Measurements from ENCODE around the gene POLR1A. TPM values are rescaled to one million over a fixed set of nuclear protein-coding genes. Genes with fewer than 3 reads are reported as not detected.

POLR1A gene
- total and polyA plus RNA-seq, 9 donors, result 4.7 to 43.9 (median 23.1) TPM

DNA sequence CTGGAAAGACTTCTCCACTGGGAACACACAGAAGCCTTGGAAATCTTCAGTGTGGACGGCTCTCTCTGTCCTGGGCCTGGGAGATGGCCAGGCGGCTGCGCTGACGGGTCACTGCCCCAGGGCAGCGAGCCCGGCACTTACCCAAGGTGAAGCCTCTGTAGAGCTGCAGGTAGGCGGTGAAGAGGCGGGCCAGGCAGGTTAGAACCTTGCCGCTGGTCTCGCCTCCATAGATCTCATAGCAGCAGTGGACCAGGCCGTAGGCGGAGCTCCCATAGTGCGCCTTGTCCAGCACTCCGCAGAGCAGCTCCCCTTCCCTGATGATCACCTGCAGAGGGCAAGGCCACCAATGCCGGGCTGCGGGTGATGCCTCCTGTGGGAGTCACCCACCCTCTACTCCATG lies 53.0 kb downstream of the POLR1A start:
- intact Hi-C loops (cut with DNase I), result no loop called here
- H3K36me3 ChIP-seq, result no peaks in the 10 kb centered on the region
- no peak overlapping the region for H3K4me3 ChIP-seq
- no peaks in the 10 kb centered on the region for H3K27me3 ChIP-seq
- 93 to 97% (median 96%) methylated on average over 16 of the region's 16 CpGs for WGBS, 3 donors
- H3K4me1 ChIP-seq (ENCODE audit: insufficient read depth), result no peaks in the 10 kb centered on the region
- no peak overlapping the region for H3K27ac ChIP-seq
- DNase-seq, result peak in 2 of 5 donors; percentile 10 to 27
- H3K9me3 ChIP-seq, result no peaks in the 10 kb centered on the region
- TF ChIP-seq EP300 (IDR thresholded peaks at IDR 0.05) (no peak), POLR2A (IDR thresholded peaks at IDR 0.05) (no peak)
- TF ChIP-seq, protein P1, sequence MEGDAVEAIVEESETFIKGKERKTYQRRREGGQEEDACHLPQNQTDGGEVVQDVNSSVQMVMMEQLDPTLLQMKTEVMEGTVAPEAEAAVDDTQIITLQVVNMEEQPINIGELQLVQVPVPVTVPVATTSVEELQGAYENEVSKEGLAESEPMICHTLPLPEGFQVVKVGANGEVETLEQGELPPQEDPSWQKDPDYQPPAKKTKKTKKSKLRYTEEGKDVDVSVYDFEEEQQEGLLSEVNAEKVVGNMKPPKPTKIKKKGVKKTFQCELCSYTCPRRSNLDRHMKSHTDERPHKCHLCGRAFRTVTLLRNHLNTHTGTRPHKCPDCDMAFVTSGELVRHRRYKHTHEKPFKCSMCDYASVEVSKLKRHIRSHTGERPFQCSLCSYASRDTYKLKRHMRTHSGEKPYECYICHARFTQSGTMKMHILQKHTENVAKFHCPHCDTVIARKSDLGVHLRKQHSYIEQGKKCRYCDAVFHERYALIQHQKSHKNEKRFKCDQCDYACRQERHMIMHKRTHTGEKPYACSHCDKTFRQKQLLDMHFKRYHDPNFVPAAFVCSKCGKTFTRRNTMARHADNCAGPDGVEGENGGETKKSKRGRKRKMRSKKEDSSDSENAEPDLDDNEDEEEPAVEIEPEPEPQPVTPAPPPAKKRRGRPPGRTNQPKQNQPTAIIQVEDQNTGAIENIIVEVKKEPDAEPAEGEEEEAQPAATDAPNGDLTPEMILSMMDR (IDR thresholded peaks at IDR 0.05), result no peak

DNA sequence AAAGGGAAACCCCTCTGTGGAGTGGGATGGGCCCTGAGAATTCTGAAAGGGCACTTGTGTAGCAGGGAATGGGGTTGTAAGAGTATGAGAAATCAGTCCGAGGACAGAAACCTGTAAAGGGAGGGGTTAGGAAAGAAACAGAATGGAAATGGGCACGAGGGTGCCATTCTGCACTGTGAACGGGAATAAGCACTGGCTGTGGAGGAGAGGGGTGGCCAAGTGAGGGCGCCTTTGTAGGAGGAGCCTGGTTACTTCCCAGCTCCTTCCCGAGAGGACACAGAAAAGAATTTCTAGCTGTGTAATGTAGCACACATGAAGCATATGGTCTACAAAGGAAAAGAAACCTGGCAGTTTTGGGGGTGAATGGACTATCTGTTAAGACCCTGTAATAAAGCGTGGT lies 53.4 kb downstream of the POLR1A start:
- Histone ChIP-seq H3K4me3 (no peak overlapping the region), H3K9me3 (no peaks in the 10 kb centered on the region), H3K36me3 (no peaks in the 10 kb centered on the region), H3K27ac (no peak overlapping the region), H3K27me3 (no peaks in the 10 kb centered on the region), H3K4me1 (ENCODE audit: insufficient read depth) (no peaks in the 10 kb centered on the region)
- no peak for TF ChIP-seq POLR2A (IDR thresholded peaks at IDR 0.05)
- no peak for TF ChIP-seq EP300 (IDR thresholded peaks at IDR 0.05)
- TF ChIP-seq, protein P1 (IDR thresholded peaks at IDR 0.05), result no peak
- WGBS, 3 donors, result 84 to 90% (median 89%) methylated on average over 6 of the region's 6 CpGs
- no peak for DNase-seq
- intact Hi-C loops (cut with DNase I), result no loop called here

DNA sequence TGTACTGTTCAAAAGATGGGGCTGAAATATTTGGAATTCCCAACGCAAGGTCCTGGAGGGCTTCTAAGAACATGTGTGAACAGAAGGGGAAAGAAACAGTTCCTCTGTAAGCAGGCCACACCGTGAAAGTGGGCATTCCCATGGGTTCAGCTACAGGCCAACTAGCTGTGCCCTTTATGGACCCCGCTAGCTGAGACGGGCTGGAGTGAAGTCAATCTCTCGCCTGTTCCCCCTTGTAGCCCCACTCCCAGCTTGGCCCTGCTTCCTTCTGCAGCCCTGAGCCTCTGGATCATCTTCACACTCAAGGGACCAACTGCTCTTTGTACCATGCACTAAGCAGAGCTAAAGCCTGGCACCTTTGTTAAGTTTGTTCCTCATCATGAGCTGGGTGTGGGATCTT lies 55.4 kb downstream of the POLR1A start:
- Histone ChIP-seq H3K9me3 (no peaks in the 10 kb centered on the region), H3K27ac (no peak overlapping the region), H3K4me1 (ENCODE audit: insufficient read depth) (peaks cover 3% of the 10 kb centered on the region), H3K36me3 (no peaks in the 10 kb centered on the region), H3K27me3 (no peaks in the 10 kb centered on the region), H3K4me3 (no peak overlapping the region)
- TF ChIP-seq, protein P1 (IDR thresholded peaks at IDR 0.05), result no peak
- no peak for TF ChIP-seq POLR2A (IDR thresholded peaks at IDR 0.05)
- intact Hi-C loops (cut with DNase I), result no loop called here
- DNase-seq, result peak in 2 of 5 donors; percentile 5 to 20
- WGBS, 3 donors, result 94 to 98% (median 95%) methylated on average over 5 of the region's 5 CpGs

DNA sequence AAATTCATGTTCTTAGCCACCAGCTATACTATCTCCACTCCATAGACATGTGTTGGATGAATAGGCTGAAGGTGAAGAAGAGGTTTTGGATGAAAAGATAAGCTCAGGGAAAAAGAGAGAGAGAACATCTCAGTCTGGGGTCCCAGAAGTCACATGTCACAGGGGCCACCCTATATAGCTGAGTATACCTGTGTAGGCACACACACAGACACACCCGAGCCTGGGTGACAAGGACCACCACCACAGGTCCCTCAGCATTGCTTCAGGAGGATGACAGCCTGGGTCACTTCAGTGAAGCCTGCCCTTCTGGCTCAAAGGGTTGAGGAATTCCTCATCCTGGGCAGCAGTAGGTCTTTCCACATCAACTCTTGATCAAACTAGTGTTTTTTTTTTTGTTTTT lies 56.2 kb downstream of the POLR1A start:
- peaks cover 5% of the 10 kb centered on the region for H3K4me1 ChIP-seq (ENCODE audit: insufficient read depth)
- no peak overlapping the region for H3K4me3 ChIP-seq
- H3K27me3 ChIP-seq, result no peaks in the 10 kb centered on the region
- no peak for DNase-seq
- WGBS, 3 donors, result 94 to 96% (median 95%) methylated on average over 1 of the region's 1 CpG
- TF ChIP-seq, protein P1 (IDR thresholded peaks at IDR 0.05), result no peak
- TF ChIP-seq POLR2A (IDR thresholded peaks at IDR 0.05), result no peak
- no peak for TF ChIP-seq EP300 (IDR thresholded peaks at IDR 0.05)
- no peak overlapping the region for H3K27ac ChIP-seq
- H3K36me3 ChIP-seq, result no peaks in the 10 kb centered on the region
- no peaks in the 10 kb centered on the region for H3K9me3 ChIP-seq
- intact Hi-C loops (cut with DNase I), result no loop called here
